HEK293T (cell line): Measurements from ENCODE around the gene KRTAP10-11.

Experiments used
- ARNT ChIP-seq: fragments of 450-650 bp; IDR thresholded peaks from 2 replicates; pipeline ENCODE4 v1.6.1; 2017; ENCODE audit warnings: mild to moderate bottlenecking
- BHLHE40 ChIP-seq: fragments of 450-650 bp; IDR thresholded peaks from 2 replicates; pipeline ENCODE4 v1.6.1; 2016; ENCODE audit warnings: mild to moderate bottlenecking, moderate library complexity, borderline replicate concordance
- CTBP1 ChIP-seq: fragments of 450-650 bp; IDR thresholded peaks from 2 replicates; pipeline ENCODE4 v1.6.1; 2016; ENCODE audit warnings: borderline replicate concordance
- ELF4 ChIP-seq: fragments of 450-650 bp; IDR thresholded peaks from 2 replicates; pipeline ENCODE4 v1.6.1; 2017; ENCODE audit warnings: antibody characterized with exemption
- FOXA1 ChIP-seq: fragments of 450-650 bp; IDR thresholded peaks from 2 replicates; pipeline ENCODE4 v1.6.1; 2016; ENCODE audit warnings: mild to moderate bottlenecking
- FOXM1 ChIP-seq: fragments of 450-650 bp; IDR thresholded peaks from 2 replicates; pipeline ENCODE4 v1.6.1; 2017; ENCODE audit warnings: mild to moderate bottlenecking, borderline replicate concordance
- HDGF ChIP-seq: fragments of 450-650 bp; IDR thresholded peaks from 2 replicates; pipeline ENCODE4 v1.6.1; 2017; ENCODE audit warnings: antibody characterized with exemption, borderline replicate concordance
- LEF1 ChIP-seq: fragments of 450-650 bp; IDR thresholded peaks from 2 replicates; pipeline ENCODE4 v1.6.1; 2017; ENCODE audit warnings: mild to moderate bottlenecking, borderline replicate concordance
- PKNOX1 ChIP-seq: fragments of 450-650 bp; IDR thresholded peaks from 2 replicates; pipeline ENCODE4 v1.6.1; 2016
- SP1 ChIP-seq: fragments of 450-650 bp; IDR thresholded peaks from 2 replicates; pipeline ENCODE4 v1.6.1; 2017
- SUZ12 ChIP-seq: fragments of 450-650 bp; IDR thresholded peaks from 2 replicates; pipeline ENCODE4 v1.6.1; 2016; ENCODE audit warnings: mild to moderate bottlenecking
- TARDBP ChIP-seq: fragments of 450-650 bp; IDR thresholded peaks from 2 replicates; pipeline ENCODE4 v1.6.1; 2016
- ZNF384 ChIP-seq: fragments of 450-650 bp; IDR thresholded peaks from 2 replicates; pipeline ENCODE4 v1.6.1; 2016

- no peak for TF ChIP-seq FOXM1
- TF ChIP-seq HDGF: no peak
- no peak for TF ChIP-seq SUZ12
- no peak for TF ChIP-seq FOXA1
- TF ChIP-seq BHLHE40: no peak
- no peak for TF ChIP-seq ELF4
- TF ChIP-seq SP1: no peak
- TF ChIP-seq CTBP1: no peak
- TF ChIP-seq TARDBP: no peak
- TF ChIP-seq PKNOX1: no peak
- no peak for TF ChIP-seq ARNT
- no peak for TF ChIP-seq LEF1
- TF ChIP-seq ZNF384: no peak
Measured at GRCh38 chr21:44602463-44602850, 43.8 kb upstream of the KRTAP10-11 start.
